Spinal cord (tissue), 10 donors: ENCODE measurements around the gene GNAI2. TPM values are rescaled to one million over a fixed set of nuclear protein-coding genes. Genes with fewer than 3 reads are reported as not detected.
A peak's percentile ranks its signal among the peaks of the same experiment; 100 is the strongest.

Source experiments
- DNase-seq, 6 donors: peaks; one replicate each; pipeline versions ENCODE4 v3.0.0 to v3.0.0-alpha.2; 2013 to 2015; ENCODE audit warnings: low spot score in 6 of 6, low read depth in 4 of 6
- H3K27ac ChIP-seq: one replicate; pipeline ENCODE4 v1.5.1; 2013; ENCODE audit warnings: low read depth, low read length, control low read depth
- H3K27me3 ChIP-seq: one replicate; pipeline ENCODE4 v1.6.1; 2013; ENCODE audit warnings: low read length; ENCODE audit not compliant: control insufficient read depth, insufficient read depth
- H3K36me3 ChIP-seq: one replicate; pipeline ENCODE4 v1.6.1; 2013; ENCODE audit warnings: low read length; ENCODE audit not compliant: control insufficient read depth, insufficient read depth
- H3K4me1 ChIP-seq: one replicate; pipeline ENCODE4 v1.6.1; 2013; ENCODE audit warnings: low read length; ENCODE audit not compliant: control insufficient read depth, insufficient read depth
- H3K4me3 ChIP-seq: one replicate; pipeline ENCODE4 v1.5.1; 2013; ENCODE audit warnings: low read depth, low read length, control low read depth
- H3K9me3 ChIP-seq: one replicate; pipeline ENCODE4 v1.6.1; 2013; ENCODE audit warnings: low read length; ENCODE audit not compliant: control insufficient read depth, insufficient read depth
- WGBS: methylation state at CpG from one replicate; pipeline ENCODE4 v1.1.5; 2013; ENCODE audit warnings: missing lambda C conversion rate; ENCODE audit not compliant: insufficient coverage; 5-methylcytosine and 5-hydroxymethylcytosine counted together
- polyA plus RNA-seq, 2 donors: library from polyadenylated mRNA; unstranded; fragments of 120-200 nt; gene quantifications; one replicate each; pipeline ENCODE4 v1.2.1, GENCODE V29; 2013; ENCODE audit not compliant: insufficient read length in 2 of 2
- total RNA-seq, 2 donors: library from RNA; depleted of rRNA in 1 of 2; stranded (reverse); fragments of 120-200 nt in 1 of 2; fragments of >200 nt in 1 of 2; gene quantifications; one replicate each; pipeline versions ENCODE4 v1.2.3 to v1.2.4, GENCODE V29; 2013 to 2014
- donor health status: healthy.

Gene GNAI2
- total and polyA plus RNA-seq, 4 donors = 123 to 308 (median 264) TPM

DNA sequence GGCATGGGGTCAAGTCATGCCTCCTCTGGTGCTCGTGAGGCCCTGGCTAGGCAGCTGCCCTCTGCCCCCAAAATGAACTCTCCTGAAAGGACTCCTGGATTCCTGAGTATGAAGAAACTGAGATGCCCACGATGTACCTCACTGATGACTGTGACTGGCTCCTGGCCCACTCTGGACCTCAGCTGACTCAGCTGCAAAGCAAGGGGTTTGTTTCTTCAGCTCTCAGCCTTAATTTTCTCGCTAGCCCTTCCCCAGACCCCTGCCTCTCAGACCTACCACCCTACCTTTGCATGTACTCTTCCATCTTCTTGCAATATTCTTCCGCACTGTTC lies 5.2 kb upstream of the GNAI2 start:
- Histone ChIP-seq H3K4me3 (no peak overlapping the region), H3K9me3 (no peaks in the 10 kb centered on the region), H3K4me1 (peaks cover 52% of the 10 kb centered on the region), H3K27ac (no peak overlapping the region), H3K36me3 (peaks cover 12% of the 10 kb centered on the region), H3K27me3 (no peaks in the 10 kb centered on the region)
- no peak for DNase-seq
- WGBS = 85% methylated on average over 4 of the region's 4 CpGs

DNA sequence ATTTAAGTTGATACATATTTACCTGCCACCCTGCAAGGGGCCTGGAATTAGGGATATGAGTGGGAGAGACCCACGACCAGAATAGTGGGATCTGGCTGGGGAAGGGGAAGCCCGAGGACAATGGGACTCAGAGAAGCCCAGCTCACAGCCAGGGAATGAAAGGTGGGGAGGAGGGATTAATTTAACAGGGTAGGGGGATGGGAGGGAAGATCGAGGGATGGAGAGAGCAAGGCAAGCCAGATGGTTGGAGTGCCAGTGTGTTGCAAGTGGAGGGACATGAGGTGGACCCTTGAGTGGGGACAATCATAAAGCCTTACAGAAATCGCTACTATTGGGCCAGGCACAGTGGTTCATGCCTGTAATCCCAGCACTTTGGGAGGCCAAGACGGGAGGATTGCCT lies 4.4 kb upstream of the GNAI2 start:
- Histone ChIP-seq H3K9me3 (no peaks in the 10 kb centered on the region), H3K4me3 (no peak overlapping the region), H3K27me3 (no peaks in the 10 kb centered on the region), H3K27ac (no peak overlapping the region), H3K36me3 (peaks cover 12% of the 10 kb centered on the region), H3K4me1 (peaks cover 47% of the 10 kb centered on the region)
- no peak for DNase-seq
- 38% methylated on average over 5 of the region's 5 CpGs for WGBS

DNA sequence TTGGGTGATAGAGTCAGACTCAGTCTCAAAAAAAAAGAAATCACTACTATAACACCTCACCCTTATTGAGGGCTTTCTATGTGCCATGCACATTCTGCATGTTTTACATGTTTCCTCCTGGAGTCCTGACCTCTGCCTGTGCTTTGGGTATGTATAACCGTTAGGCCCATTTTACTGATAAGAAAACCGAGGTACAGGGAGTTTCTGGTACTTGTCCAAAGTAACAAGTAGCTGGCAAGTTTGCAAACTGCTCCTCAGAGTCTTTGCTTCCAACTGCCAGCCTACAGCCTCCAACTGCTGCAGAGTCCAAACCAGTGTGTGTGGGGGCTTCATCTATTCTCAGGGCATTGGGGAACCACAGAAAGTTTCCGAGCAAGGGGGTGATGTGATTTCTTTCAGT lies 3.7 kb upstream of the GNAI2 start:
- DNase-seq = no peak
- H3K9me3 ChIP-seq = no peaks in the 10 kb centered on the region
- no peak overlapping the region for H3K4me3 ChIP-seq
- 90% methylated on average over 3 of the region's 3 CpGs for WGBS
- H3K27me3 ChIP-seq = no peaks in the 10 kb centered on the region
- H3K4me1 ChIP-seq = peaks cover 48% of the 10 kb centered on the region
- no peak overlapping the region for H3K27ac ChIP-seq
- H3K36me3 ChIP-seq = peaks cover 12% of the 10 kb centered on the region

DNA sequence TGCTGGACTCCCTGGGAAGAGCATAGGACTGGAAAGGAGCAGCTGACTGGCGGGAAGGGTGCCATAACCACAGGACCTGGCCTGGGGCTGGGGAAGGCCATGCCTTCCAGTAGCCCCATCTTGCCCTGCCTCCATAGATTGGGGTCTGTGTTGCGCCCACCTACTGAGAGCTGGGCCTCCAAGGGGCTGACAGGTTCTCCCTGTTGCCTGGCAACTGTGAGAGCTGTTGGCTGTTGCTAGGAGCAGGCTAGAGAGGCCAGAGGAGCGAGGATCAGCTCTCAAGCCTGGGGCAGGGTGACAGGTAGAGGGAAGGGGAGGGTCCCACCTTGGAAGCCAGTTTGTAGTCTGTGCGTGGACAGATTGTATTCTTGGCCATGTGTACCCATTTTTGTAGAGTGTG lies 2.8 kb upstream of the GNAI2 start:
- H3K9me3 ChIP-seq = no peaks in the 10 kb centered on the region
- H3K36me3 ChIP-seq = peaks cover 16% of the 10 kb centered on the region
- H3K27ac ChIP-seq = no peak overlapping the region
- H3K4me1 ChIP-seq = peaks cover 50% of the 10 kb centered on the region
- peak in 1 of 6 donors; percentile 45 for DNase-seq
- no peaks in the 10 kb centered on the region for H3K27me3 ChIP-seq
- WGBS = 45% methylated on average over 4 of the region's 4 CpGs
- no peak overlapping the region for H3K4me3 ChIP-seq

DNA sequence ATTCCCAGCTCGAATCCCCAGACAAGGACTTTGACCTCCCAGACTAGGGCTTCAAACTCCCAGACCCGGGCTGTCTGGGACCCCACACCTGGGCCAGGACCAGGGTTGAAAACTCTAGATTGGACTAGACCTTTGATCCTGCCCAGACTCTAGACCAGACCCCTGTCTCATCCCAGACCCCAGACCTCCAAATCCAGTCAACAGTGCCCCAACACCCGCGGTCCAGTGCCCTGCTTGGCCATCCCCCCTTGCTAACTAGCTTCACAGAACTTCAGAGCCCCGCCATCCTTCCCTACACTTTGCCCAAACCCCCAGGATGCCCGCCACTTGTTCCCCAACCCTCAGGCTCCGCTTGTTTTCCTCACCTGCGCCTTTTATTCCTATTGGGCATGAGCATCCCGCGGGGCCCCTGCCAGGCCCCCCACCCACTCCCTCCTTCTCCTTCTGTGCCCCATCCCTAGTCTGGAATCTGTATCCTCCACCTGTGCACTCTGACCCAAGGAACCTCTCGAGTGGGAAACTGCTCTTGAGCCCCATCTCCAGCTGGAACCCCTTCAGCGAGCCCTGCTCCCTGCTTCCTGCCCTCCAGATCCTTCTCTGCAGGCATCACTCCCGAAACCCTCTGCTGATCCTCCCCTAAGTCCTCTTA lies 604 bp downstream of the GNAI2 start:
- Histone ChIP-seq H3K4me1 (peaks cover 77% of the 10 kb centered on the region), H3K9me3 (no peaks in the 10 kb centered on the region), H3K27ac (peak overlapping the region; percentile 90), H3K27me3 (no peaks in the 10 kb centered on the region), H3K4me3 (peak overlapping the region; percentile 77), H3K36me3 (peaks cover 31% of the 10 kb centered on the region)
- WGBS = 0% methylated on average over 12 of the region's 13 CpGs
- no peak for DNase-seq

DNA sequence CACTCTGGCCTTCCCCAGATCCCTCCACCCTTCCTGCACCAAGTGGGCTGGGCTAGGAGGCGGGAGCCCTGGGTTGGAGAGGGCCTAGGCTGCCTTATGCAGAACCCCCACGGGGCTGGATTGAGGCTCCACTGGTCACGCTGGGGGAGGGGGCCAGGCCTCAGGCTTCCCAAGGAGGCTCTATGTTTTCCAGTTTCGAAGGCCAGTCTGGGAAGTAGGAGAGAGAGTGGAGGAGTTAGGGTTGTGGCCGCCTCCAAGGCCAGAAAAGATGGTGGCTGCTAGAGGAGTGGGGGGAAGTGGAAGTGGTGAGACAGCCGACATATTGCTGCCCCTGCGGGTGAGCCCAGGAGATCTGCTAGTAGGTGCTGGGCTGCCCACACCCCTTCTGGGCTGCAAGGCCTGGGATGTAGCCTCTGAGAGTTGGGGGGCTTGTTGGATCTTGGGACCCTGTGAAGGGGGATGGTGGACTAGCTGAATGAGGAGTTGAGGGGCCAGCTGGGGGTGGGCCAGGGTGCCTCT lies 1.2 kb downstream of the GNAI2 start:
- H3K27ac ChIP-seq = peak overlapping the region; percentile 90
- peak overlapping the region; percentile 77 for H3K4me3 ChIP-seq
- H3K4me1 ChIP-seq = peaks cover 83% of the 10 kb centered on the region
- no peaks in the 10 kb centered on the region for H3K9me3 ChIP-seq
- no peaks in the 10 kb centered on the region for H3K27me3 ChIP-seq
- DNase-seq = peak in 2 of 6 donors; percentile 55 to 61
- H3K36me3 ChIP-seq = peaks cover 33% of the 10 kb centered on the region
- 0% methylated on average over 7 of the region's 7 CpGs for WGBS

DNA sequence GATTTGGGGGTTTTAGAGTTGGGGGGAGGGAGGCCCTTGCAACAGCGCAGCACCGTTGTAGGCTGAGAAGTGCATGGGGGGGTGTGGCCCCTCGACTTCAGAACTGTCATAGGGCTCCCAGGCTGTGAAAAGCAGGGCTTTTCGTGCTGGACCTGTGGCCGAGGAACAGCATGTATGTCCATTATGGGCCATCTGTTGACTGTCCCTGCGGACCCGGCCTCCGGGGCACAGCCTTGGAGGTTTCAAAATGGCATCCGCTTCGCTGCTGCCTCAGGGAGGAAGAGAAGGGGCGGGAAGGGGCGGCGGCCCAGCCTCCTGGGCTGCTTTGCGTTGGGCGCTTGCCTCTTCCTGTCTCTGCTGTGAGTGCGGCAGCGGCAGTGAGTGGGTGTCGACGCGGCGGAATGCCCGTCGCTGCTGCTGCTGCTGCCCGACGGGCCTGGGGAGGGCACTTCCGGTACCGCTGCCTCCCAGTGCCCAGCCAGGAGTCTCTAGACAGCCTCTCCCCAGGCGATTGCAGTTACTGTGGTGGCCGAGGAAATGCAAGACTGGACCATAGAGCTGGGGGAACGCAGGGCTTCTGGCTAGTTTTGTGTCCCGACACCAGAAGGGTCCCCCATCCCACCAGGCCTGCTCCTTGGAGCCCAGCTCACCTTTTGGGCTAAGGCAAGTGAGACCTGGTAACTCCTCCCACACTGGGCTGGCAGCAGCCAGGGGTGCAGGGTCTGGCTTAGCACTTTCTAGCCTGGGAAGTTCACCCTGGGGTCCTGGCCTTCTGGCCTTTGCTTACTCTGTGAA lies 1.9 kb downstream of the GNAI2 start:
- H3K4me1 ChIP-seq = peaks cover 87% of the 10 kb centered on the region
- peaks cover 39% of the 10 kb centered on the region for H3K36me3 ChIP-seq
- peak in 2 of 6 donors; percentile 82 to 86 for DNase-seq
- 2% methylated on average over 31 of the region's 31 CpGs for WGBS
- H3K27me3 ChIP-seq = no peaks in the 10 kb centered on the region
- no peaks in the 10 kb centered on the region for H3K9me3 ChIP-seq
- H3K4me3 ChIP-seq = peak overlapping the region; percentile 77
- peak overlapping the region; percentile 90 for H3K27ac ChIP-seq

DNA sequence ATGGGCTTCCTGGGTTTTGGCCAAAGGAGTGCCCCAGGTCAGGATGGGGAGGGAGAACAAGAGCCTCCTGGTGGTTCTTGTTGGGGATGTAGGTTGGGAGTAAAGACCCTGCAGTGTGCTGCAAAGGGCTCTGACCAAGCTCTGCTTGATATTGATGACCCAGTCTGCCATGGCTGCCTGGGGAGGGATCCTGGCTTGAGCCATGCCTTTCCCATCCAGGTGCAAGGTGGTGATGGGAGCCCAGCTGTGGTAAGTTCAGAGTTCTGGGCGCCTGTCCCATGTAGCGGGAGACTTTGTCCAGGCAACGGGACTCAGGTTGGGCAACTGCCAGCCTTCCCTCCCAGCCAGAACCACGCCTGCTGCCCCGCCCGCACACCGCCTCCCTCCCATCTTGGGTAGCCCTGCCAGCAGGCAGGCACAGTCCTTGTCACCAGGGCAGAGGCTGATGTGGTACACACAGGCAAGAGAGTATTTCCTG lies 2.6 kb downstream of the GNAI2 start:
- peak in 2 of 6 donors; percentile 66 to 71 for DNase-seq
- Histone ChIP-seq H3K27me3 (no peaks in the 10 kb centered on the region), H3K4me3 (peak overlapping the region; percentile 77), H3K9me3 (no peaks in the 10 kb centered on the region), H3K27ac (peak overlapping the region; percentile 90), H3K36me3 (peaks cover 45% of the 10 kb centered on the region), H3K4me1 (peaks cover 87% of the 10 kb centered on the region)
- WGBS = 68% methylated on average over 4 of the region's 7 CpGs

DNA sequence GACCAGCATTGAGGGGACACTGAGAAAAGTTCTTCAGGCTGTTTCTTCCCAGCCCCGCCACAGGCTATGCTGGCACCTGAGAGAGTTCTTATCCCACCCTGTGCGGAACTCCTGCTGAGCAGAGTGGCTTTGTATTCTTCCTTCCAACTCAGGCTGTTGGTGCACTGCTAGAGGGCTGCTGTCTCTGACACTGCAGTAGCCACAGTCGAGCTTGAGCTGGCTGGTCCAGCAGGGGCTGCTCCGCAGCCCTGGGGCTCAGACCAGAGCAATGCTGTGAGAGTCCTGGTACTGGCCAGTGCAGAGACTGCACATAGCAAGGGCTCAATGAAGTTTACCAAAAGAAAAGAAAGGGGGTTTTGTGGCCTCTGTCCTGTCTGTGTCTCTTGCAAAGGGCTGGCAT lies 3.6 kb downstream of the GNAI2 start:
- peaks cover 90% of the 10 kb centered on the region for H3K4me1 ChIP-seq
- 49% methylated on average over 4 of the region's 4 CpGs for WGBS
- no peaks in the 10 kb centered on the region for H3K9me3 ChIP-seq
- peak overlapping the region; percentile 44 for H3K27ac ChIP-seq
- no peak for DNase-seq
- peaks cover 48% of the 10 kb centered on the region for H3K36me3 ChIP-seq
- H3K4me3 ChIP-seq = no peak overlapping the region
- no peaks in the 10 kb centered on the region for H3K27me3 ChIP-seq
